Neural cell (in vitro differentiated cells): ENCODE results near the gene CDH4. TPM values are rescaled to one million over a fixed set of nuclear protein-coding genes. Genes with fewer than 3 reads are reported as not detected.

Experiments used
- H2AFZ ChIP-seq: fragments of 200-600, 300-800 bp; sonication (generic), shearing (Covaris generic); 2 replicates; pipeline ENCODE4 v1.6.0; 2014; ENCODE audit warnings: low read depth, mild to moderate bottlenecking, antibody characterized with exemption, low read length, moderate library complexity
- H3F3A ChIP-seq: fragments of 200-600 bp; shearing (Covaris generic); 2 replicates; pipeline ENCODE4 v1.6.1; 2016; ENCODE audit warnings: mild to moderate bottlenecking, moderate library complexity, mixed read lengths, antibody characterized with exemption, low read length; ENCODE audit not compliant: insufficient read depth, poor library complexity, severe bottlenecking
- H3K27ac ChIP-seq: fragments of 200-600, 300-800 bp; sonication (generic), shearing (Covaris generic); 2 replicates; pipeline ENCODE4 v1.5.1; 2014; ENCODE audit warnings: mild to moderate bottlenecking, low read length, moderate library complexity
- H3K27me3 ChIP-seq: fragments of 300-800, 200-600 bp; sonication (generic), shearing (Covaris generic); 2 replicates; pipeline ENCODE4 v1.6.0; 2014; ENCODE audit warnings: mild to moderate bottlenecking, low read depth, low read length, moderate library complexity; ENCODE audit not compliant: insufficient read depth
- H3K36me3 ChIP-seq: fragments of 300-800, 200-600 bp; sonication (generic), shearing (Covaris generic); 2 replicates; pipeline ENCODE4 v1.5.1; 2014; ENCODE audit warnings: mild to moderate bottlenecking, antibody characterized with exemption, low read length, moderate library complexity; ENCODE audit not compliant: insufficient read depth
- H3K4me2 ChIP-seq: fragments of 300-800, 200-600 bp; sonication (generic), shearing (Covaris generic); 2 replicates; pipeline ENCODE4 v1.6.0; 2014; ENCODE audit warnings: mild to moderate bottlenecking, low read length
- H3K4me3 ChIP-seq: fragments of 300-800, 200-600 bp; sonication (generic), shearing (Covaris generic); 2 replicates; pipeline ENCODE4 v1.5.1; 2014; ENCODE audit warnings: mild to moderate bottlenecking, low read length, moderate library complexity
- H3K79me2 ChIP-seq: fragments of 200-600 bp; shearing (Covaris generic); replicated peaks from 2 replicates; pipeline ENCODE4 v1.6.0; 2014; ENCODE audit warnings: mild to moderate bottlenecking, low read length, moderate library complexity; ENCODE audit not compliant: insufficient read depth
- H3K9ac ChIP-seq: fragments of 300-800, 200-600 bp; sonication (generic), shearing (Covaris generic); 2 replicates; pipeline ENCODE4 v1.6.1; 2016; ENCODE audit warnings: mild to moderate bottlenecking, low read length, mixed read lengths
- H3K9me2 ChIP-seq: fragments of 200-600 bp; shearing (Covaris generic); 2 replicates; pipeline ENCODE4 v1.6.1; 2016; ENCODE audit warnings: mild to moderate bottlenecking, low read length, mixed read lengths; ENCODE audit not compliant: insufficient read depth
- H3K9me3 ChIP-seq: fragments of 200-600, 300-800 bp; sonication (generic), shearing (Covaris generic); 2 replicates; pipeline ENCODE4 v1.6.1; 2016; ENCODE audit warnings: mild to moderate bottlenecking, mixed run types, low read length, moderate library complexity, mixed read lengths
- H4K20me1 ChIP-seq: fragments of 200-600 bp; shearing (Covaris generic); 2 replicates; pipeline ENCODE4 v1.6.1; 2016; ENCODE audit warnings: mild to moderate bottlenecking, mixed run types; ENCODE audit not compliant: insufficient read depth
- CTCF ChIP-seq: fragments of 450-650 bp; IDR thresholded peaks from 2 replicates; pipeline ENCODE4 v1.5.1; 2014; ENCODE audit warnings: antibody characterized with exemption, mild to moderate bottlenecking, moderate library complexity; ENCODE audit not compliant: poor library complexity, severe bottlenecking
- EP300 ChIP-seq: fragments of 450-650 bp; conservative IDR thresholded peaks from 2 replicates; pipeline ENCODE4 v1.6.1; 2014; ENCODE audit warnings: antibody characterized with exemption, mild to moderate bottlenecking, moderate library complexity; ENCODE audit not compliant: poor library complexity, severe bottlenecking
- EZH2 ChIP-seq: fragments of 200-600, 300-800 bp; shearing (Covaris generic), sonication (generic); IDR thresholded peaks from 2 replicates; pipeline ENCODE4 v1.6.1; 2014; ENCODE audit warnings: antibody characterized with exemption, low read length, borderline replicate concordance, mild to moderate bottlenecking; ENCODE audit not compliant: insufficient read depth, poor library complexity, severe bottlenecking
- MXI1 ChIP-seq: fragments of 450-650 bp; conservative IDR thresholded peaks from 2 replicates; pipeline ENCODE4 v1.6.1; 2014; ENCODE audit warnings: antibody characterized with exemption, mild to moderate bottlenecking; ENCODE audit not compliant: poor library complexity, severe bottlenecking
- POLR2AphosphoS5 ChIP-seq: IDR thresholded peaks from 2 replicates; pipeline ENCODE4 v1.6.1; 2012
- RAD21 ChIP-seq: fragments of 450-650 bp; conservative IDR thresholded peaks from 2 replicates; pipeline ENCODE4 v1.6.1; 2014; ENCODE audit warnings: antibody characterized with exemption, mild to moderate bottlenecking, moderate library complexity
- REST ChIP-seq: IDR thresholded peaks from 2 replicates; pipeline ENCODE4 v1.6.1; 2012; ENCODE audit warnings: borderline replicate concordance
- SMC3 ChIP-seq: fragments of 450-650 bp; conservative IDR thresholded peaks from 2 replicates; pipeline ENCODE4 v1.6.1; 2014; ENCODE audit warnings: antibody characterized with exemption, mild to moderate bottlenecking, moderate library complexity; ENCODE audit not compliant: poor library complexity
- TAF1 ChIP-seq: IDR thresholded peaks from 2 replicates; pipeline ENCODE4 v1.6.1; 2012; ENCODE audit warnings: low read depth
- polyA plus RNA-seq: library from polyadenylated mRNA; depleted of rRNA; stranded (reverse); fragments of >200 nt; gene quantifications from 2 replicates; pipeline ENCODE4 v1.2.3, GENCODE V29; 2014

The CDH4 gene
- polyA plus RNA-seq, 1 donor from 2014 or later, result 24.6 TPM

- Histone ChIP-seq H3K9me2 (no peaks in the 10 kb centered on the region), H3K79me2 (no peaks in the 10 kb centered on the region), H3K27ac (no peak overlapping the region), H4K20me1 (no peaks in the 10 kb centered on the region), H3K9ac (no peak overlapping the region), H3K27me3 (no peaks in the 10 kb centered on the region), H2AFZ (no peak overlapping the region), H3K9me3 (no peaks in the 10 kb centered on the region), H3F3A (no peaks in the 10 kb centered on the region), H3K4me2 (no peak overlapping the region), H3K4me3 (no peak overlapping the region), H3K36me3 (no peaks in the 10 kb centered on the region)
- no peak for TF ChIP-seq POLR2AphosphoS5
- no peak for TF ChIP-seq CTCF
- no peak for TF ChIP-seq RAD21
- TF ChIP-seq TAF1, result no peak
- no peak for TF ChIP-seq MXI1
- no peak for TF ChIP-seq EP300
- no peak for TF ChIP-seq REST
- no peak for TF ChIP-seq SMC3
- no peak for TF ChIP-seq EZH2
Observed at GRCh38 chr20:61459705-61460104, 207.6 kb downstream of the CDH4 start.

- Histone ChIP-seq H3K27me3 (no peaks in the 10 kb centered on the region), H3K9me2 (no peaks in the 10 kb centered on the region), H3F3A (no peaks in the 10 kb centered on the region), H3K4me3 (no peak overlapping the region), H3K36me3 (no peaks in the 10 kb centered on the region), H3K79me2 (no peaks in the 10 kb centered on the region), H3K27ac (no peak overlapping the region), H3K9me3 (no peaks in the 10 kb centered on the region), H4K20me1 (no peaks in the 10 kb centered on the region), H3K4me2 (no peak overlapping the region), H3K9ac (no peak overlapping the region), H2AFZ (no peak overlapping the region)
- no peak for TF ChIP-seq EP300
- TF ChIP-seq CTCF, result no peak
- TF ChIP-seq POLR2AphosphoS5, result no peak
- no peak for TF ChIP-seq REST
- no peak for TF ChIP-seq RAD21
- TF ChIP-seq MXI1, result no peak
- TF ChIP-seq TAF1, result no peak
- no peak for TF ChIP-seq EZH2
- no peak for TF ChIP-seq SMC3
Observed at GRCh38 chr20:61460261-61461052, 208.4 kb downstream of the CDH4 start.
